ENCODE measurements around the gene SCYL1. TPM values are rescaled to one million over a fixed set of nuclear protein-coding genes. Genes with fewer than 3 reads are reported as not detected.

The SCYL1 gene
- total and polyA plus RNA-seq, 2 of the 4 experiments (the other 2 are of a cell fraction) = 96.4 to 150 TPM

DNA sequence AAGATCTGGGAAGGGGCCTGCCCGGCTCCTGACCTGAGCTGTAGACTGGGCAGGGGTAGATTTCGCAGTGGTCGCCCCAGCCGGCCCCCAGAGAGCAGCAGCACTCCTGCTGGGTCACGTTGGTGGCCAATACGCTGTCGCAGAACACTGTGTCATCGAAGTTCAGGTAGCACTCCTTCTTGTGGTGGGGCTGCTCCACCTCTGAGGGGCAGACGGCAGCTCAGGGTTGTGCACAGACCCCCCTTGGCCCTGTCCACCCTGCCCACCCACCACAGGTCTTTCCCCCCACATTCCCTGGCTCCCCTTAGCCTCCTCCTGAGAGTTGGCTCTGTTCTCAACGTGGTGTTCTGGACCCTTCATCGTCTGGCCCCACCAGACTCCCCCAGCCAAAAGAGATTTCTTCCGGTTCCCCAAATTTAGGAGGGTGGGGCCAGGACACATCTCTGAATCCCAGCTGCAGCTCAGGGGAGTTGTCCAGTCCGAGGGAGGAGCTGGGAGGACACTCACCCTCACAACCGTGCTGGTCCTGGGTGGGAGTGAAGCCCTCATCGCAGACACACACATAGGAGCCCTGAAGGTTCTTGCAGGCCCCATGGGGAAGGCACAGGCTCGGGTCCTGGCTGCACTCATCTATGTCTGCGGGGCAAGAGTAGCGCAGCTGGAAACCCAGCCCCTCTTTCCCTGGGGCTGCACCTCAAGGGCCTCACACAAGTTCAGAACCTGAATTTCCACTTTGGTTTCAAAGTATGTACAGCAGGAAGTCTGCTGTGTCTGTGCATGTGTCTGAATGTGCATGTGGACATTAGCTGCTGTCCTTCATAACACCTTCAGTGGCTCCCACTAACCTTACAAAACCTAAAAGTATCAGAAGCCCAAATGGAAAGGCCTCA, 16.5 kb downstream of the SCYL1 start (continued):
- no peak for TF ChIP-seq NFE2L2 (IDR thresholded peaks at IDR 0.05; ENCODE audit: low read depth, low read length)
- TF ChIP-seq, protein P1, sequence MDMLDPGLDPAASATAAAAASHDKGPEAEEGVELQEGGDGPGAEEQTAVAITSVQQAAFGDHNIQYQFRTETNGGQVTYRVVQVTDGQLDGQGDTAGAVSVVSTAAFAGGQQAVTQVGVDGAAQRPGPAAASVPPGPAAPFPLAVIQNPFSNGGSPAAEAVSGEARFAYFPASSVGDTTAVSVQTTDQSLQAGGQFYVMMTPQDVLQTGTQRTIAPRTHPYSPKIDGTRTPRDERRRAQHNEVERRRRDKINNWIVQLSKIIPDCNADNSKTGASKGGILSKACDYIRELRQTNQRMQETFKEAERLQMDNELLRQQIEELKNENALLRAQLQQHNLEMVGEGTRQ (IDR thresholded peaks at IDR 0.05; ENCODE audit: low read depth, low read length) = no peak

DNA sequence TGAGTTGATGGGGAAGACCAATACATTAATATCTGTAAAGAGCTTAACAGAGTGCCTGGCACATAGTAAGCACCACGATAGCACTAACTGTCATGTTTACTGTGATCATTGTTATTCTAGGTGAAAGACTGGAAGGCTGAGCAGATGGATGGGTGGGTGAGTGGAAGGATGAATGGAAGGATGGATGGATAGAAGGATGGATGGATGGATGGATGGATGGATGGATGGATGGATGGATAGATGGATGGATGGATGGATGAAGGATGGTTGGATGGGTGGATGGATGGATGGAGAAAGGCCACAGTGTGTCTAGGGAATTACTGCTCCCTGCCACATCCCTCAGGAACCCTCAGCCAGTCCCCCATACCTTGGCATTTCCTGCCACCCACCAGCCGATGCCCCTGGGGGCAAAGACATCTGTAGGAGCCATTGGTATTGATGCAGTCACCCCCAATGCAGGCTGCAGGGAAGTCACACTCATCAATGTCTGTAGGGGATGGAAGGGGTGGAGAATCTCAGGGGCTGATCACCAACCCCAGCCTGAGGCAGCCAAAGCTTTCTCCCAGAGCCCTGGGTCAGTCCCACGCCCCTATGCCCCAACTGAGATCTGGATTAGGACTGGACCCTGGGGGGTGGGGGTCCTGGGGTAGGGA, 18.0 kb downstream of the SCYL1 start:
- H4K5ac ChIP-seq (ENCODE audit: low read depth, low read length) = no peak overlapping the region
- no TSS peak for BruUV-seq (replicated peaks)
- no peak overlapping the region for H2BK15ac ChIP-seq (ENCODE audit: low read depth, low read length)
- H4K20me1 ChIP-seq (ENCODE audit: insufficient read depth, low read length) = peaks cover 4% of the 10 kb centered on the region; the same call in 1 of the 2 replicates
- H2AK9ac ChIP-seq (replicated peaks; ENCODE audit: low read depth, low read length, poor library complexity) = no peak overlapping the region
- H3K4me3 ChIP-seq (ENCODE audit: insufficient read depth, low read depth, low read length) = no peak overlapping the region
- ChIA-PET POLR2A (ENCODE audit: unreplicated experiment) (no interaction called here), CTCF (no interaction called here)
- no peak overlapping the region for H3K9ac ChIP-seq (ENCODE audit: low read depth, low read length)
- ATAC-seq (ENCODE audit: low read depth) (no peak), DNase-seq (no peak)
- TF ChIP-seq BHLHE40 (IDR thresholded peaks at IDR 0.05; ENCODE audit: low read depth, low read length) (no peak), RFX5 (IDR thresholded peaks at IDR 0.05; ENCODE audit: low read depth, low read length) (no peak), MXI1 (IDR thresholded peaks at IDR 0.05; ENCODE audit: borderline replicate concordance, low read depth, low read length) (no peak)
- H3K18ac ChIP-seq (ENCODE audit: low read depth, low read length) = no peak overlapping the region
- H3K9me1 ChIP-seq (ENCODE audit: insufficient read depth, low read length) = no peaks in the 10 kb centered on the region; the same call in 1 of the 2 replicates
- H2AK5ac ChIP-seq (ENCODE audit: low read depth, low read length) = no peak overlapping the region
- peaks cover 3 to 4% of the 10 kb centered on the region in 2 experiments; a peak in 2 of 4 replicates for H3K79me1 ChIP-seq (ENCODE audit: low read depth in 1 of 2, low read length in 2 of 2)
- H3K36me3 ChIP-seq (ENCODE audit: control insufficient read depth, insufficient read depth, low read length) = peaks cover 38% of the 10 kb centered on the region; the same call in 1 of the 2 replicates
- 88% methylated on average over 1 of the region's 3 CpGs; no CpG with 5 or more reads in 1 of the 2 experiments for WGBS, 2 experiments (ENCODE audit: extremely low coverage in 2 of 2, insufficient read length in 1 of 2)
- intact Hi-C loops (cut with micrococcal nuclease) (no loop called here), dilution Hi-C loops (cut with HindIII; ENCODE audit: low sequenced_read_pairs, unreplicated experiment) (no loop called here), in situ Hi-C loops (cut with MboI; ENCODE audit: low sequenced_read_pairs) (no loop called here)
- H4K8ac ChIP-seq (ENCODE audit: low read depth in 2 of 2, low read length in 2 of 2) = no peak overlapping the region
- H3K4me2 ChIP-seq (ENCODE audit: low read depth, low read length) = no peak overlapping the region
- H3K14ac ChIP-seq (replicated peaks; ENCODE audit: low read depth, low read length) = no peak overlapping the region
- no peaks in the 10 kb centered on the region for H3K27me3 ChIP-seq (ENCODE audit: control insufficient read depth, insufficient read depth, low read length)
- no peak overlapping the region for H3K4ac ChIP-seq (ENCODE audit: low read depth, low read length)
- no peak overlapping the region for H3K23ac ChIP-seq (ENCODE audit: low read depth, low read length)
- H2AFZ ChIP-seq (replicated peaks; ENCODE audit: low read length, poor library complexity) = no peak overlapping the region
- H3K4me1 ChIP-seq (ENCODE audit: control insufficient read depth, insufficient read depth, low read length) = peaks cover 5% of the 10 kb centered on the region; the same call in 1 of the 2 replicates
- H4K91ac ChIP-seq (ENCODE audit: insufficient read depth, low read depth, low read length) = no peak overlapping the region
- no peak overlapping the region for H3K56ac ChIP-seq (ENCODE audit: extremely low read depth, insufficient read depth, low read length)
- no peak overlapping the region for H3K27ac ChIP-seq (ENCODE audit: insufficient read depth, low read length)
- H3K9me3 ChIP-seq (ENCODE audit: control insufficient read depth, insufficient read depth, low read length) = no peaks in the 10 kb centered on the region
- H2BK5ac ChIP-seq (ENCODE audit: low read depth, low read length, poor library complexity, severe bottlenecking) = no peak overlapping the region
- H2BK20ac ChIP-seq (ENCODE audit: low read depth, low read length) = no peak overlapping the region
- no peak overlapping the region for H2BK120ac ChIP-seq (ENCODE audit: low read depth, low read length)

All from IMR-90 (cell line).